ENCODE data around the gene ARMC12.
"Not testable (repeated sequence)": the region's sequence is repeated elsewhere in the genome, so short reads cannot be mapped to it uniquely, and the experiment has no call there.

ARMC12 gene

DNA sequence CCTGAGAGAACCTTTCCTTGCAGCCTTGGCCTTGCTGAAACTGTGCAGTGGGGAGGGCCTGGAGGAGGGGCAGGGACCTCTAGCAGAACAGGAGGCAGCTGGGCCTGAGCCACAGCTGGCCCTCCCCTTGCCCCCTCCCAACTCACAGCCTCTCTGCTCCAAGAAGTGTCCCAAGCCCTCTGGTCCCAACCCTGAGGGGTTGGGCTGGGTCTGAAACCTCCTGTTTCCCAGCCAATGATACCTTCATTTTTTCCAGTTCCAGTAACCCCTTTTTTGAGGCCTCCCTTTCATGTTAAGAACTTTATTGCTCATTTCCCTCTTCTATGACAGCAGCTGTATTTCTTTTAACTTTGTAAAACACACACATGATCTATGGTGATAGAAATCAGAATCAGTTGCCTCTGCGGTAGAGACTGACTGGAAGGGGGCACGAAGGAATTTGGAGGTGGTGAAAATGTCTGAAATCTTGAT lies 17.9 kb upstream of the ARMC12 start:
- no peak for DNase-seq (ENCODE audit: low spot score)

DNA sequence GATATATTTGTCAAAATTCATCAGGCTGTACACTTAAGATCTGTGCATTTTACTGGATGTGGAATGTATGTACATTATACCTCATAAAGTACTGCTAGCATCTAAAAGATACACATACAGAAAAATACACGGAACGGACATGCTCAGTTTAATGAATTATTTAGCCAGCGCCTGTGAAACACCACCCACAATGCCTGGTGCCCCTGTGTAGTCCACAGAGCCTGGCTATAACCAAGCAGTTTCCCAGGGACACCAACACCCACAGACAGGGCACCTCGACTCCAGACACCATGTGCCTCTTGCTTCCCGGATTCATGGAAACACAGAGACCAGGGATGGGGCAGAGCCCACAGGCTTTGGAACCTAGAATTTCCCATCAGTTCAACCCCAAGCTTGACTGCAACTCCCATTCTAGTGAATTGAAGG lies 17.4 kb upstream of the ARMC12 start:
- DNase-seq (ENCODE audit: low spot score), result no peak

DNA sequence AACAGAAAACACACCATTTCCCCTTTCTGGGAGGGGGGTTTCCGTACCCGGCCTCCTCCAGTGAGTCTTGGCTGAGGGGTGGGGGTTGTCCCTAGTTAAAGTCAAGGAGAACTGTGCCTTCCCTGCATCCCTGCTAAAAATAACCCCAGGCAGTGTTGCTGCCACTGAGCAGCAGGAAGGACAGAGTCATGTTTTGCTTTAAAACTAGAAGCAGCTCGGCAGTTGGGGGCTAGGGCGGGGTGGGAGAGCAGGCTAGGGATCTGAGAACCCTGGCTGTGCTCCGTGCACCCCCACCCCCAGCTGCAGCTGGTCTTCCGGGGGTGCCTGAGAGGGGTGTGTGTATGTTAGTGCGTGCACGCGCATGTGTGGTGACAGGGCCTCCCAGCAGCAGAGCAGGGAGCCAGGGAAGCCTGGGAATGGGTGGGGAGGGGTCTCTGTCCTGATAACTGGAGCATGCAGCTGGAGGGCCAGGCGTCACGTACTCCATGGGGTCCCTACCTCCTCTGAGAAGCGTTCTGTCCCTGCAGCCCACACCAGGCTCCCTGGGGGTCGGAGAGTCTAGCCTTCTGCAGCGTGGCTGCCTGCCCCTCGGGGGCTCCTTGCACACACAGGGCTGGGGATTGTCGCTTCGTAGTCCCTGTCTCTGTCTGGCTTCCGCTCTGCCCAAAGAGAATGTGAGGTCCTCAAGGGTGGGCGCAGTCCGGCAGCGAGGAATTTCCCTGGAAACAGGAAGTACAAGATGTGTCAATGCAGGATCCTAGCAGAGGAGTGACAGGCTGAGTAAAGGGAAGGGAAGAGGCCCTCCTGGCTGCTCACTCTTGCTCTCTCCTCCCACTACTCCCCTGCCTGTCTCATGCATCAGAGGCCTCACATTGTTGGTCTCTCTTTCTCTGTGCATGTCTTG lies 16.8 kb upstream of the ARMC12 start:
- no peak for DNase-seq (ENCODE audit: low spot score)

DNA sequence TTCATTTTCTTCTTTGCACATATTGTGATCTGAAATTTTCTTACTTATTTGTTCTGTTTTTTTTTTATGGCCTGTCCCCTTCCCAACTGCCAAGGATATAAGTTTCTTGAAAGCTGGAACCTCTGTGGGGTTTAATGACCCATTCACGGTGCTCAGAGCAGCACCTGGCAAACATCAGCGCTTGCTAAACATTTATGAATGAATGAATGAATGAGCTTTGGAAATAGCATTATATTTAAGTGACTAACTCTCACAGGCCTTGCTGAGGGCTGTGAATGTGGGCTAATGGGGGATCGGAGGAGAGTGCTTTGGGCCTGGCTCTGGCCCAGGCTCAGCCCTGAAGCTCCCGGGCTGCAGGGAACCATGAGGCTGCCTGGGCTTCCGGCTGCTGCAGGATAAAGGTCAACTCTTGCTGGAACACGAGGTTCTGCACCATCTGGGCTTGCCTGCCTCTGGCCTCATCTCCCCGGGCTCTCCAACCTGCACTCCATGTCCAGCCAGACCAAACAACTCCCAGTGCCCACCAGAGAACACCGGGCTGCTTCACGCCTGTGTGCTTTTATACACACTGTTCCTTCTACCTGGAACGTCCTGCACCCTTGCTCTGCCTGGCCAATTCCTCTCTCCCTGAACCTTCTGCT lies 14.6 kb upstream of the ARMC12 start:
- DNase-seq (ENCODE audit: low spot score), result no peak

DNA sequence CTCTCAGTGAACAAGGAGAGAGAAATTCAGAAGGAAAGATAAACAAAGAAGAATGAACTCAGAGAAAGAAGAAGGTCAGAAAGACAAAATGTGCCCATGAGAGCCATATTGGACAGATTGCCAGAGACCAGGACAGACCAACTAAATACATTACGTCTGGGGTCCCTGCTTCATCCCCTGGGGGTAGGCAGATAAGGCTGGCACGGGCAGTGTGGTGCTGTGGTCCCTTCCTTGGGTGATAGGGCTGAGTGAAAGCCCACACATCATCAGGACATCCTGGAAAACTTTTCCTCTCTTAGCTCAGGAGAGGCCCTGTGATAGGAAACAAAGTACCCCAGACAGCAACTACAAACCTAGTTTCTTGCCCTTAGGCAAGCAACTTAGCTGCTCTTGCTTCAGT lies 13.2 kb upstream of the ARMC12 start:
- no peak for DNase-seq (ENCODE audit: low spot score)

DNA sequence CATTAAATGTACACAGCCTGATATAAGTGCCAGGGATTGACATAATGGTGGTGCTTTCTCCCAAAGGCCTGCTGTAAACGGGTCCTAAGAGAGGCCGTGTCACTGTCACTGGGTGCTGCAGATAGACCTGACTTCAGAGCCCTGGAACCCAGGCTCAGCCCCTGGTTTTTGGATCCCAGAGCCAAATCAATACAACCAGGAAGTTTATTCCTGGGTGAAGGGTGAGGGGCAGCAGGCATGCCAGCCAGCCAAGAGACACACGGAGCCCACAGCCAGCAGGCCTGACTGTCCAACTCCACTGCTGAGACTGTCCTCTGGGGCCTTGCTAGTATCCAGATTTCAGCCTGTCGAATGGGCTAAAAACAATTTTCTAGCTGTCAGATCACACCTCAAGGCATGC lies 12.8 kb upstream of the ARMC12 start:
- no peak for DNase-seq (ENCODE audit: low spot score)

DNA sequence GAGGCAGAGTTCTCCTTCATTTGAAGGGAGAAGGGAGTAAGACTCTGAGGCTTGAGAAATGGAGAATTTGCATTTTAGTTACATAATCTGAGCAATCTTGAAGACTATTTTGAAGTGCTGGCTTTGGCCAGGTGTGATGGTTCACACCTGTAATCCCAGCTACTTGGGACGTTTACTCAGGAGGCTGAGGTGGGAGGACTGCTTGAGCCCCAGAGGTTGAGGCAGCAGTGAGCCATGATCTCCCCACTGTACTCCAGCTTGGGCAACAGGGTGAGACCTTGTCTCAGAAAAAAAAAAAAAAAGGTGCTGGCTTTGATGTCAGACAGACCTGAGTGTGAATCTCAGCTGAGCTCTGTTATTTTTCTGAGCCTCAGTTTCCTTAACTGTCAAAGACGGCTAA lies 12.4 kb upstream of the ARMC12 start:
- DNase-seq (ENCODE audit: low spot score), result no peak

DNA sequence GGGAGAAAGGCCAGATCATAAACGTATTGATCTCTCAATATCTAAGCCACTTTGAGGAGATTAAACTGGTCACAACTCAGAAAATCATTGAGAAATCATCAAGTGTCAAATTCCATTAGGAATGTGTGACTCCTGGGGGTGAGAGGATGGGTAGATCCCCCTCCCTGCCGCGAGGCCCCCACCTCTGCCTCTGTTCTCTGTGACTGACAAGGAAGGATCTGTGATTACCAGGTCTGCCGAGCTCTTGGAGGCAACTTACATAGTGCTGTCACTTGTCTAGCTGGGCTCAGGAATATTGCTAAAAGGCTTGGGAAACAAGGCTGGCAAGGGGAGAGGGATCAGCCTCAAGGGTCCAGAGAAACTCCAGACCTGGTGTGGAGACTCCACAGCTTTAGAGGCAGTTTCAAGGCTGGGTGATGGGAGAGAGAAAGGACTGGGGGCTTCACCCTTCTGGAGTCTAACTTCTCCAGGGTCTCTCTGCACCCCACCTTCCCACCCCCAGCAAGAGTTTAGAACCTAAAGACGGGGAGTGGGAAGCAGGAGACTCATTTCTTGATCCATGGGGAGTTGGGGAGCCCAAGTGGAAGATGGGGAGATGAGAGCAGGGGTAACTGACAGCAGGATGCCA lies 11.6 kb upstream of the ARMC12 start:
- no peak for DNase-seq (ENCODE audit: low spot score)

DNA sequence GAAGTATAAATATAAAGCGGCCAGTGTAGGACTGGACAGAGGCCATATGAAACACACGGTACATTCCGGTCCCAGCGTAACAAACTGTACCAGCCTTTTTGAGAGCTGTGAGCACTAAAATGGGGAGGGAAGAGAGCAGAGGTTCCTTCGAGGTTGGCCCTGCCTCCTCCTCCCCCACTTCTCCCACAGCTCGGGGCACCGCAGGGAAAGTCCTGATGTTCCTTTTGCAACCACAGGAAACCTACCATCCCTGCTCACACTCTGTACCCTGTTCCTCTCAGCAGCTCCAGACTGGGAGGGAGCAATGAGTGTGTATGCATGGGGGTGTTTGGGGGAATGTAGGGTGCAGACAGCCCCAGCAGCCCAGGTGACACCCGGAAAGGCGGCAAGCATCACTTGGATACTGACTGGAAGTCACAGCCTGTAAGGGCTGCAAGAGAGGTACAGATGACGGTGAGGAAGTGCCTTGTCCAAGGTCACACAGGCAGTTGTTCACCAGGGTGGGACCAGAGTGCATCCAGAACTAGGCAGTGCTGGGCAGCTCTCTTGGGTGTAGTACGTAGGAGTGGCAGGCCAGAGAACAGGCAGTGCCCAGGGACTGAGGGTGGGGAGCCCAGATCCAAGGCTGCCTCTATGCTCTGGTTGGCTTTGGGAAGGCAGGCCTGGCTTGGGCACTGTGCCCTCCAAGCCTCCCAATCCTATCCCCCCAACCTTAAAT lies 11.0 kb upstream of the ARMC12 start:
- DNase-seq (ENCODE audit: low spot score), result no peak

DNA sequence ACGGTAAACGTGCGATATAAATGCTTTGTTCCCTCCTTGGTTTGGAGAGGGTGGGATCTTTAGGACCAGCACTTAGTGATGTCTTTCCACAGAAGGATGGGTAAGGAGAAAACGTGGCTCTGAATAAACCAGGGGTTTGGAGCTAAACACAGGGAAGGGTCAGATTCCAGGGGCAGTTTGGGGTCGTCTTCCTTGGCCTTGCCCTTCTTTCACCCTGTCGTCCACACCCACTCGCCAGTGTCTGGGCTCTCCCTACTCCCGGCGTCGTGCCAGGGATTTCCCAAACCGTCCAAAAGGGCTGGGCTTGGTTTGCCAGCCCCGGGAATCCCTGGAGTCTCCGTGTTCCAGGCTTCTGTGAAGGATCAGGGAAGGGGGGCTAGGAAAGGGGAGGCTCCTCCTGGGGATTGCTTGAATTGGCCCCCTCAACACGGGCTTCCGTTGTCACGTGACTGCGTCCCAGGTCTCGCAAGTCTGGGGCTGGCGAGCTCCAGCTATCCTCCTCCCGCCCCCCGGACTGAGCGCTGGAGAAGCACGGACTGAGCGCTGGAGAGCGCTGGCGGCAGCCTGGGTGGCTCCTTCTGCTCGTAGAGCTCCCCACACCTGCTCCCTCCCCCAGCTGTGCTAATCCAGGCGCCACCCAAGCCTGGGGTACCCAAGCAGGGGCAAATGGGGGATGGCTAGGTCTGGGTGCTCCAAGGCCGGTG lies 9.4 kb upstream of the ARMC12 start:
- peak; percentile 70 for DNase-seq (ENCODE audit: low spot score)

DNA sequence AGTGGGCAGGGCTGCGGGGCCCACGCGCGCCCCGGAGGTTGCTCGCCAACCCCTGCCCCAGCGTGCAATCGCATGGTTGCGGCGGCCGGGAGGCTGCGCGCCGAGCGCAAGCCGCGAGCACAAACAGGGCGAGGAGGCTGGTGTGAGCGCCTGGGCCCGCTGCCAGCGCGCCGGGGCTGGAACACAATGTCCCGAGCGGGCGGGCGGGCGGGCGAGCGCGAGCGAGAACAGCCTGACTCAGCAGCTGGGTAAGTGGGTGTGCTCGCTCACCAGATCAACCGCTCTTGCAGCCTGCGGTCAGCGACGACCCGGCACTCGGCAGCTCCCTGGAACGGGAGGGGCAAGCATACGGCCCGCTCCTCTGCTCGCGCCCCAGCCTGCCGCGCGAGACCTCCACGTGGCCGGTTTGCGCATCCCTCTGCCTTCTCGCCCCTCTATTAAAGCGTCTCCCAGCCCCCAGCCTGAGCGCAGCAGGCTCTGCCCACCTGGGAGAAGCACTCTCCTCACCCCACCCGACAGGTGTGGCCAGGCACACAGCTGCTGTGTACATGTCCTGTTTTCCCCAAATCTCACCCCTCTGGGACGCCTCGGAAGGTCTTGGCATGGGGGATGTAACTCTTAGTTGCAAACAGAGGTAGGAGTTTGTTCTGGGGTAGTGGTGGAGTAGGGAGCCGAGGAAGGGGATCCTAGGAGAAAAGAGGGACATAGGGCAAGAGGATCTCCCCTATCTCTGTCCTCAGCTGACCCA lies 8.7 kb upstream of the ARMC12 start:
- peak; percentile 95 for DNase-seq (ENCODE audit: low spot score)

DNA sequence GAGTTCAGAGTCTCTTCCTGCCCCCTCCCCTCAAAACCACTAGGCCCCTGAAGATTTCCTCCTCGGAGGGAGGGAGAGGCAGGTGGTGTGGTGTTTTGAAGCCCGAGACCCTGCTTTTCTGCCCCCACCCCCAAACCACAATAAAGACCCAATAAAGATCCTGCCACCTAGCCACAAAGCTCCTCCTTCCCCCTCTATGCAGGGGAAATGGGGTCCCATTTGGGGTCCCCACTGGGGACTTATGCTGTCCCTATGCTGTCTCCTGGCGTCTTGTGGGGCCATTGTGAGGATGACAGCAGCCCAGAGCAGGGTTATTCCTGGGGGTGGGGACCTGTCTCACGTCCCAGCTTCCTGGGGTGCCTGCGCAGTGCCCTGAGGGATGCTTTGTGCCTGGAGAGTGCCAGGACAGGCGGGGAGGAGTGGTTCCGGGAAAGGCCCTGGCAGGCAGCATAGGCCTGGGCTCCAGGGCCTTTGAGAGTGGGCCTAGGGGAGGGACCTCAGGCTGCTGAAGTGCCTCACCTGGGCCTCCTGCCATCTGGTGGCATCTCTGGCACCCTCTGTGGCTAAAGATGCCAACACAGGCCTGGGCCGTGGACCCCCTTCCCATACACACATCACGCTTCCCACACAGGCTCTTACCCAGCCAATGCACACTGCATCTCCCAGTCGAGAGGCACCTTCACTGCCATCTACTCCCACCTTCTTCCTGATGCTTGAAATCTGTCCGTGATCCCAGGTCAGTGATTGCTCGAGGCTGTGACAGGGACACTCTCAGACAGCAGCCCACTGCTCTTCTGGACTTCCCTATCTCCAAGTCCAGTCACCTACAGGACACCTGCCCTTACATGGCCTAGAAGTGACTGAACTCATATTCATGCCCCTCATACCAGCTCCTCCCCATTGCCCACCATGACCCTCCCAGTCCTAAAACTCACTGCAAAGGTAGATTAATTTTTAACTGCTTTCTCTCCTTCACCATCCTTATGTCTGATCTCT lies 7.9 kb upstream of the ARMC12 start:
- no peak for DNase-seq (ENCODE audit: low spot score)

DNA sequence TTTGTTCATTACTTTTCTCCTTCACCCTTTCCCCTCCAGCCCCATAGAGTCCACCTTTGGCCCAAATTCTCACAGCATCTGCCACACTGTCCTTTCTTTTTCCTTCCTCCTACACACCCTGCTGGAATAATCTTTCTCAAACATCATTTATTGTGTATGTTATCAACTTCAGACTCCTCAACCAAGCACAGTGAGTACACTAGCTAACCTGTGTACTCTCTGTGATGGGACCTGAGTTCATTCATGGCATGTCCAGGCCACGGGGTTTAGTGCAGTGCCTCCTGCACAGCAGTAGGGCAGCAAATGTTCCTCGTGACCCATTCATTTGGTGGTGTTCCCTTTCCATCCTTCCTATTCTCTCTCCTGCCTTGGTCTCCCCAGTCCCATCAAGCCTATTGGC lies 7.1 kb upstream of the ARMC12 start:
- no peak for DNase-seq (ENCODE audit: low spot score)

DNA sequence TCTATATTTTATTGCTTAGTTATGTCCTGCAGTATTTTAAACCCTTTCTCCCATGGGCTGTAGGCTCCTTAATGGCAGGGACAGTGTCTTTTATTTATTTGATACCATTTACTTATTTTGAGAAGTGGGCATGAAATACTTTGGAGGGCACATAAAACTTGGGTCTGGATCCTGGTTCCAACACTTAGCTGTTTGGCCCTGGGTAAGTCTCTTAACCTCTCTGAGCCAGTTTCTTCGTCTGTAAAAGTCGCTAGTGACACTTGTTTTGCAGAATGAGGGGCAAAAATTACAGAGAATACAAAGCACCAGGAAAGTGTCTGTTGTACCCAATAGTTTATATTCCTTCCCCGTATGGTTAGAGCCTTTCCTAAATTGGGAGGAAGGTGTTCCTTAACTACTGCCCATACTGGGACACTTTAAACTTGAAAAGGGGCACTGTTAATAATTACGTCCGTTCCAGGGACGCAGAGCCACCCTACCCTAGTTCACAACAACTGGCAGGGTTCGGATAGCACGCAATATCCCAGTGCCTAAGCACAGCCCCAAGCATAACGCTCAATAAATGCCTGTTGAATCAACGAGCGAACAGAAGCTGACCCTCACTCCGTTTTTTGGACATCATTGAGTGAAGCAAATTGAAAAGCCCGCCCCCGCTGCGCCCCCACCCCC lies 6.0 kb upstream of the ARMC12 start:
- DNase-seq (ENCODE audit: low spot score), result no peak

DNA sequence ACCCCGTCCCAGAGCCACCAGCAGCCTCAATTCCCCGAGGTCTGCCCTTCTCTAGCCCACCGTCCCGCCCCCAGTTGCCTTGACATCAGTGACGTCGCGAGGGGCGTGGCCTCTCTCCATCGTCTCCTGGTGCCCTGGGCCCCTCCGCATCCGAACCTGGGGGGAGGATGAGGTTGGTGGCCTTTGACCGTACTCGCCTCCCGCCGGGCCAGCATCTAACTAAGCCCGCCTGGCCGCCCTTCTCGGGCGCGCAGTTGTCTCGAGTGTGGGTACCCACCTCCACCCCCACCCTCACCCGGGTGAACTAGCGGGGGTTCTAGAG lies 5.5 kb upstream of the ARMC12 start:
- DNase-seq (ENCODE audit: low spot score), result peak; percentile 88

DNA sequence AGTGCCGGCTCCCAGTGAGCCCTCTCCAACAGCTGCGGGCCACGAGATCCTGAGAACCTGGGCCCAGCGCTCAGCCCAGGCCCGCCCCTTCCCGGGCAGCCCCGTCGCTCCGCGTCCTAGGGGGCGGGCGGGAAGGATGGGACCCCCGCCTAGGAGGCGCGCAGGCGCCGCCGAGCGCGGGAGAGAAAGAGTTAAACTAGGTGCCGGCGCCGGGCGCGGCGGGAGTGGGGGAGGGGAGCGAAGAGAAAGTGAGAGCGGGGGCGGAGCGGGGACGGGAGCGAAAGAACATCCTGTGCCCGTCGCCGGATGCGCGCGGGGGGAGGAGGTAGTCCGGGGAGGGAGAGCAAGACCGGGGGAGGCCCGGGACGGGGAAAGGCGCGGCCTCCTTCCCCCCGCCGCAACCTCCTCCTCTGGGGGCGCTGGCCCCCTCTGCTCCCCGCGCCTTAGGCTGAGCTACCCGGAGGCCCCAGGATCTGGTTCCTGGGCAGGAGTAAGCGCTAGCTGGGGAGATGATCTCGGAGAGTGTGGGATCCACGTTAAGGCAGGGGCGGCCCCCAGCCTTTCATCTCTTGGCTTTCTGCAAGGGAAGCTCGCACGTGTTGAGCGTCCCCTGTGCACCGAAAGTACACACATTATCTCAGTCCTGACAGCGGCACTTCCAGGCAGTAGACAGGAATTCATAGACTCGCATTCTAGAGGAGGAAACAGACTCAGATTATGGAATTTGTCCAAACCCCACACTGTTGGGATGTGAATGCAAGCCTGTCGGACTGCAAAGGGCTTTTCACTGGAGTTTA lies 4.9 kb upstream of the ARMC12 start:
- DNase-seq (ENCODE audit: low spot score), result peak; percentile 88

DNA sequence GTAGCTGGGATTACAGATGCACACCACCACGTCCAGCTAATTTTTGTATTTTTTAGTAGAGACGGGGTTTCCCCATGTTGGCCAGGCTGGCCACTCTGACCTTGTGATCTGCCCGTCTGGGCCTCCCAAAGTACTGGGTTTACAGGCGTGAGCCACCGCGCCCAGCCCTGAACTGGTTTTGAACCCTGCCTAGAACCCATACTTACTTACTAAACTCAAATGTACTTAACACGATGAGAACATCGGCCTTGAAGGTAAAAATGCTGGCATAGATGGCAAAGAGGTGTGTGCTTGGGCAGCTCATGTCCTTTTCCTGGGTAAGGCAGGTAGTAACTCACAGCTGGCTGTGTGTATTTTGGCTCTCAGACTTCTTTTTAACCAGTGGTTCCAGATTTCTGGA lies 3.2 kb upstream of the ARMC12 start:
- no peak for DNase-seq (ENCODE audit: low spot score)

DNA sequence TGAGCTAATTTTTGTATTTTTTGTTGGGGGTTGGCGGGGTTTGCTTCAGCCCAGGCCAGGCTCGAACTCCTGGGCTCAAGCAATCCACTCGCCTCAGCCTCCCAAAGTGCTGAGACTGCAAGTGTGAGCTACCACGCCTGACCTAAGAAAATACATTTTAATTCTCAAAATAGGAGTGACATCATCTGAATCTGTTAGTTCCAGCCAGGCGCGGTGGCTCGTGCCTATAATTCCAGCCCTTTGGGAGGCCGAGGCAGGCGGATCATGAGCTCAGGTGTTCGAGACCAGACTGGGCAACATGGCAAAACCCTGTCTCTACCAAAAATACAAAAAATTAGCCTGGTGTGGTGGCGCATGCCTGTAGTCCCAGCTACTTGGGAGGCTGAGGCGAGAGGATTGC lies 2.5 kb upstream of the ARMC12 start:
- not testable (repeated sequence) for DNase-seq (ENCODE audit: low spot score)
